A549 treated with GW870086 at 1 μM for 4 hours (cell line): ENCODE data around the gene OR2L13. TPM values are rescaled to one million over a fixed set of nuclear protein-coding genes. Genes with fewer than 3 reads are reported as not detected.

ENCODE experiments used
- total RNA-seq: library from RNA; stranded (reverse); fragments of 200-300 nt; extraction: Qiagen RNA extraction; gene quantifications from 5 replicates; pipeline ENCODE4 v1.2.3, GENCODE V29; 2022; ENCODE audit warnings: low read depth

Gene OR2L13
- not detected in 5 replicates for total RNA-seq

GRCh38 chr1:248094884-248095283, at the start of gene OR2L13:
OR2L13 (plus strand) TSS chr1:248095184; CDS start chr1:248099376, 4,192 bp downstream.

DNA sequence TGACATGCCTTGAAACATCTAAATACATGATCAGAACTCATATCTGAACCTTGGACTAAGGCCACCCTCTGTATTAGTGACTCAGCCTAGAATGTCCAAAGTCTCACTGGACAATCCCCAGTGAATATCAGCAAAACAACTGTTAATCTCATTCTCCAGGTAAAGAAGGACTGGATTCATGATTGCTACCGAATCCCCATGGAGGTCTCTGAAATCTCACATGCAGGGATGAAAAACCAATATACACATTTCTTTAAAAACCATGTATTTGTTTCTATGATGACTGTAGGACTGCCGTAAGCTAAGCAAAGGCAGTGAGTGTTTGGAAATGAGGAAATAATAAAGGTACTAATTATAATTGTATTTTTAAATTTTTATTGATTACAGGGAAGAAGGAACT, 48.4 kb upstream of the OR2L13 start, which contains the start of gene OR2L3:
Gene OR2L3, plus strand, starts transcription at position 301 of the 400 bp plus-strand sequence. CDS start 13,846 bp downstream, outside the sequence.

DNA sequence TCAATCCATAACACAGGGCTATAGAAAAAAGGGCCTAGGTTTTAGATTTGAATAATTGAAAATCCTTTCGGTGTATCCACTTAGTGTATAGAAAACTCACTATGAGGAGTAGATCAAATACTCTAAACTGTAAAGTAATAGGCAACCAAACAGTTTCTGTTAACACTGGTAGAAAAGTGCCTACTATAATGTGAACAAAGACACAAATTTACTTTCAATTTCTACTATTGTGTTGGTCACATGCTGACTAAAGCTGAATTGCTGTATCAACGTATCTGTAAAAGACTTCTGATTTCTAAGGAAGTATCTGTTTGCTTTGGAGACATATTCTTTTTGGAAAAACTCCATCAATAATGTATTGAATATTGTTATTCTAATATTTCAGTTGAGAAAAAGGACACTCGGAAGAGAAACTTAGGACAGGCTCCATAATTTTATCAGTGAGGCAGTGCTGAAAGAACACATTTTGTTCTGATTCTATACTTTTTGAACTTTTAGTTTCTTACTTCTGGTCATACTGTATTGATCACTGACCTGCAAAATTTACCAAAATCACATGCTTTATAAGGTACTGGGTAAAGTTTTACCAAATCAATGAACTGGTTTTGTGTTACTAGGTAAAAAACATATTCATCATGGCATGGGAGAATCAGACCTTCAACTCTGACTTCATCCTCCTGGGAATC, 49.7 kb downstream of the OR2L13 start, which contains the start of gene OR2M5:
Gene OR2M5, plus strand, starts transcription at position 636 of the 686 bp plus-strand sequence. Its CDS starts 0 bp downstream, at position 636.

Other genes starting within 250 kb of the OR2L13 start
- gene TRIM58, start 238.0 kb upstream of the OR2L13 start, total RNA-seq = not detected in 5 replicates
- not detected in 5 replicates for gene OR2W3, start 199.6 kb upstream of the OR2L13 start, total RNA-seq
- gene OR2T8, start 174.9 kb upstream of the OR2L13 start, total RNA-seq = not detected in 5 replicates
- gene OR2AJ1, start 170.3 kb upstream of the OR2L13 start, total RNA-seq = not detected in 5 replicates
- gene OR2L8, start 146.3 kb upstream of the OR2L13 start, total RNA-seq = not detected in 5 replicates
- not detected in 5 replicates for gene OR2AK2, start 130.0 kb upstream of the OR2L13 start, total RNA-seq
- not detected in 5 replicates for gene OR2L5, start 81.5 kb upstream of the OR2L13 start, total RNA-seq
- not detected in 5 replicates for gene OR2L2, start 65.1 kb upstream of the OR2L13 start, total RNA-seq
- gene OR2L3, start 48.3 kb upstream of the OR2L13 start, total RNA-seq = not detected in 5 replicates
- gene OR2M5, start 50.0 kb downstream of the OR2L13 start, total RNA-seq = not detected in 5 replicates
- gene OR2M2, start 79.6 kb downstream of the OR2L13 start, total RNA-seq = not detected in 5 replicates
- not detected in 5 replicates for gene OR2M3, start 102.1 kb downstream of the OR2L13 start, total RNA-seq
- not detected in 5 replicates for gene OR2M4, start 136.2 kb downstream of the OR2L13 start, total RNA-seq
- not detected in 5 replicates for gene OR2T33, start 182.8 kb downstream of the OR2L13 start, total RNA-seq
- gene OR2T12, start 208.2 kb downstream of the OR2L13 start, total RNA-seq = not detected in 5 replicates
- gene OR2M7, start 229.4 kb downstream of the OR2L13 start, total RNA-seq = not detected in 5 replicates